ENCODE data around the gene KIAA1755.

The KIAA1755 gene

GRCh38 chr20:38203981-38204357 is 56.6 kb downstream of the KIAA1755 start:
- DNase-seq (ENCODE audit: low spot score): no peak

- DNase-seq (ENCODE audit: low spot score): no peak
Observed at GRCh38 chr20:38203337-38203980, 57.1 kb downstream of the KIAA1755 start.

DNA sequence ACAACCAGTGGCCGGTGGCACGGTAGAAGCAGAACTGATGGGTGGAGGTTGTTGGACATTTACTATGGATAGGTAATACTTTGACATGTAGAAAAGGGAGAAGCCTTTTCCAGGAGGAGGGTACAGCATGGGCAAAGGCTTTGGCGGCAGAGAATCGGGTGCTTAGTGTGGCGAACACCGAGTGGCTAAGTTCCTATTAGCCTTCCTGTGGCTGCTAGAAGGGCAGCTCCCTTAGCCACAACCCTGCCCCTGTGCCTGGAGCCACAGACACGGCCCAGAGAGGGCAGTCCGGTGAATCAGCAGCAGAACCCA is 57.6 kb downstream of the KIAA1755 start:
- no peak for DNase-seq (ENCODE audit: low spot score)

- DNase-seq (ENCODE audit: low spot score): no peak
Observed at GRCh38 chr20:38202153-38202981, 58.2 kb downstream of the KIAA1755 start.

- DNase-seq (ENCODE audit: low spot score): no peak
Observed at GRCh38 chr20:38201356-38201755, 59.2 kb downstream of the KIAA1755 start.

DNA sequence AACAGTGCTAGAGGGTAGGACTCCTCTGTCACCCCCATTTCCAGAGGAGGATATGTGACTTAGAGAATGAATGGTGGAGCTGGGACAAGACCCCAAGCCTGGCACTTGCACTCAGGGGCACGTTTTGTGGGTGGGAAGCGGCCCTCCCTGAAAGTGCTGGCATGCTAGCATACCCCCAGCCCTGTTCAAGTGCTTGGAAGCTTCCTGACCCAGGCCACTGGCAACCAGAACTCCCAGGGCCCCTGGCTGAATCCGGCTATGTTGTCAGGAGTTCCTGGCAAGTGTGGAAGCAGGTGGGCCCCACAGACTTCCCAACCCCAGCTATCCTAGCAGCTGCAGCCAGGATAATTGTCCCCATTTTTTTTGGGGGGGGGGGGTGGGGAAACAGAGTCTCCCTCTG is 59.9 kb downstream of the KIAA1755 start:
- no peak for DNase-seq (ENCODE audit: low spot score)

GRCh38 chr20:38199501-38200390 is 60.8 kb downstream of the KIAA1755 start:
- no peak for DNase-seq (ENCODE audit: low spot score)

GRCh38 chr20:38198238-38198861 is 62.2 kb downstream of the KIAA1755 start:
- no peak for DNase-seq (ENCODE audit: low spot score)

- DNase-seq (ENCODE audit: low spot score): no peak
Observed at GRCh38 chr20:38197619-38198018, 62.9 kb downstream of the KIAA1755 start.

- no peak for DNase-seq (ENCODE audit: low spot score)
Observed at GRCh38 chr20:38197217-38197616, 63.3 kb downstream of the KIAA1755 start.

GRCh38 chr20:38196592-38196991 is 63.9 kb downstream of the KIAA1755 start:
- no peak for DNase-seq (ENCODE audit: low spot score)

DNA sequence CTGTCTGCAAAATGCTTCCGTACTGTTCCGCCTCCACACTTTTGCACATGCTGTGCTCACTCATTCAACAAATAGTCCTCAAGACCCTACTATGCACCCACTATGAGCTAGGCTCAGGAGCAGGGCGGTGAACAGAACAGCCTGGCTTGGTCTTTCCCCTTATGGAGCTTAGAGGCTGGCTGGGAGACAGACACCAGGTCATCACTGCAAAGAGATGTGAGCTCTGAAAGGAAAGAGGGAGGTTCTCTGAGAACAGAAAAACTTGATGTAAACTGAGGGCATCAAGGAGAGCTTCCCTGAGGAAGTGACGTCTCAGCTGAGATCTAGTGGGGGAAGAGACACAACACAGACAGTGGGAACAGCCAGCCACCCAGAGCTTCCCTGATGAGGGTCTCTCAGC is 64.5 kb downstream of the KIAA1755 start:
- DNase-seq (ENCODE audit: low spot score): no peak

GRCh38 chr20:38195521-38195920 is 65.0 kb downstream of the KIAA1755 start:
- no peak for DNase-seq (ENCODE audit: low spot score)

DNA sequence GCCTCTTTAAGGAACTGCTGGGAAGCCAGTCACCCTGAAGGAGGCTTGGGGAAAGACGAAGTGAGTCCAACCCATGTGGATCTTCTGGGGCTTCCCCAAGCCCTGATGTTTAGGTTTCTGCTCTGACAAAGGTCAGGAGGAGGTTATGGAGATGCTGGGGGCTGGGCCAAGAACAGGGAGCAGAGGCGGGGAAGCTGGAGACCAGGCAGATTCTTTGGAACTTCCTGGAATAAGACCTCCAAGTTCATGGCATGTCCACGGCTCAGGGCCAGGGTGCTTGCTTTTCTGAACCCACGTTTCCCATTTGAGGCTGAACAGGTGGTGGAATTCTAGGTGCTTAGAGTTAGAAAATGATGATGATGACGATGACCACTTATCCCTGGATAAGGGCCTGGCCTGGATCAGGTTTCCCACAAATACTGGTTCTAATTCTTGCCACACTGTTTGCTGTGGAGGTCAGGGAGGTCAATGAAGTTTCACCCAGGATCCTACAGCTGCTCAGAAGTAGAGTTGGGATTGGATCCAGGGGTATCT is 65.5 kb downstream of the KIAA1755 start:
- no peak for DNase-seq (ENCODE audit: low spot score)

DNA sequence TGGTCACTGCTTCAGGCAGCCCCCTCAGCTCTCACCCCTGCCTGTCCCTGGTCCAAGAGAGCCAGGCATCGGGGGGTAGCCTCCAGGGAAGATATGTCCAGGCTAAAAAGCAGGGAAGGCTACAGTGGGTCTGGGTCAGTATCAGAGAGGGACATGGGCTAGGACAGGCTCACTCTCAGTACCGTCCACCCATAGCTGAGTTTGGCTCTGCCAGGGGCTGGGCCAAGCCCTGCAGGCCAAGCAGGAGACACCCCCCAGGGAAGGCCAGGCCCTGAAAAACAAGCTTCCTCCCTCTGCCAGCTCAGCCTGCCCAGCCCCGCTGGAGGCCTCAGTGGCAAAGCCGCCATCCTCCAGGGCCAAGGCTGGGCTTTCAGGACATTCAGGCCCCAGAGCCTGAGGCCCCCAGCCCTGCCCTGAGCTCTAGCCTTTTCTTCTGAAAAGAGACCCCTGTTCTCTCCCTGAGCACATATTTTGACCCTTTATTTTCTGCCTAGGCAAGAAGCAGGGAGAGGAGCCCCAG is 66.9 kb downstream of the KIAA1755 start:
- no peak for DNase-seq (ENCODE audit: low spot score)

GRCh38 chr20:38192323-38192885 is 68.1 kb downstream of the KIAA1755 start:
- DNase-seq (ENCODE audit: low spot score): no peak

DNA sequence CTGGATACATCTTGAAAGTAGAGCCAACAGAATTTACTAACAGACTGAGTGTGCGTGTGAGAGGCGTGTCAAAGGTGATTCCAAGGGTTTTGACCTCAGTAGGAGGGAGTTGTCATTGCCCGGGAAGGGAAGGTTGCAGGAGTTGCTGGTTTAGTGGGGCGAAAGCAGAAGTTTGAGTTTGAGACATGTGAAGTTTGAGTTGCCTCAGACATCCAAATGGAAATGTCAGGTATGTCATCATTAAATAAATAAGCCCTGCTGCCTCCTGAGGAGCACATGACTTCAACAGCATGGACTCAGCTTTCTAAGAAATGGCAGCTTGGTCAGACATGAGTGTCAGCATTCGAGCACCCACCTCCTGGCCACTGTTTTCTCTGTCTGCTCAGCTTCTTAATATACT is 68.9 kb downstream of the KIAA1755 start:
- no peak for DNase-seq (ENCODE audit: low spot score)

- DNase-seq (ENCODE audit: low spot score): no peak
Observed at GRCh38 chr20:38190936-38191371, 69.6 kb downstream of the KIAA1755 start.

DNA sequence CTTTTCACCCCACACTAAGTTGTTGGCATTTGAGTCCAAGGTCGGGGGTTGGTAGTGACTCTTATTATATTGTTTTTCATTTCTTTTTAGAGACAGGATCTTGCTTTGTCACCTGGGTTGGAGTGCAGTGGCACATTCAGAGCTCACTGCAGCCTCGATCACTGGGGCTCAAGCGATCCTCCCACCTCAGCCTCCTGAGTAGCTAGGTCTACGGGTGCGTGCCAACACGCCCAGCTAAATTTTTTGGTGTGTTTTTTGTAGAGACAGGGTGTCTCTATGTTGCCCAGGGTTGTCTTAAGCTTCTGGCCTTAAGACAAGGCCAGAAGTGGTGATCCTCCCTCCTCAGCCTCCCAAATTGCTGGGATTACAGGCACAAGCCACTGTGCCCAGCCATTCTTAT is 70.4 kb downstream of the KIAA1755 start:
- DNase-seq (ENCODE audit: low spot score): no peak

DNA sequence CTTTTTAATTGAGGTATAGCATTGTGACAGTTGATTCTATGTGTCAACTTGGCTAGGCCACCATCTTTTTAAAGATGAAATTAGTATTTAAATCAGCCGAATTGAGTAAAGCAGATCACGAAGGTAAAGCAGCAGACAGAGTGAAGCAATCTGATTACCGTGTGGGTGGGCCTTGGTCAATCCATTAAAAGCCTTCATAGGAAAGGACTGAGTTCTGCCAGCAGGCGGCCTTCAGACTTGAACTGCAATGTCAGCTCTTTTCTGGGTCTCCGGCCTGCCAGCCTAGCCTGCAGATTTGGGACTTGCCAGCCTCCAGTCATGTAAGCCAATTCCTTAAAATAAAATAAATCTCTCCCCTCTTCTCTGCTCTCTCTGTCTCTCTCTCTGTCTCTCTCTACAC is 73.0 kb downstream of the KIAA1755 start:
- no peak for DNase-seq (ENCODE audit: low spot score)

GRCh38 chr20:38186788-38187221 is 73.7 kb downstream of the KIAA1755 start:
- DNase-seq (ENCODE audit: low spot score): no peak

All from CD4-positive, alpha-beta T cell treated with Interleukin-2 at 100 ng/mL for 4 hours (primary cell).